GM18907 (cell line): ENCODE results near the gene CCNY.
A peak's percentile ranks its signal among the peaks of the same experiment; 100 is the strongest.
"Not testable (repeated sequence)": the region's sequence is repeated elsewhere in the genome, so short reads cannot be mapped to it uniquely, and the experiment has no call there.

Experiments
- ATAC-seq: cut with Tn5 transposase; IDR thresholded peaks from one replicate; pipeline ENCODE4 v1.9.1; 2021; ENCODE audit warnings: mild to moderate bottlenecking, moderate library complexity; ENCODE audit not compliant: unreplicated experiment

The CCNY gene

DNA sequence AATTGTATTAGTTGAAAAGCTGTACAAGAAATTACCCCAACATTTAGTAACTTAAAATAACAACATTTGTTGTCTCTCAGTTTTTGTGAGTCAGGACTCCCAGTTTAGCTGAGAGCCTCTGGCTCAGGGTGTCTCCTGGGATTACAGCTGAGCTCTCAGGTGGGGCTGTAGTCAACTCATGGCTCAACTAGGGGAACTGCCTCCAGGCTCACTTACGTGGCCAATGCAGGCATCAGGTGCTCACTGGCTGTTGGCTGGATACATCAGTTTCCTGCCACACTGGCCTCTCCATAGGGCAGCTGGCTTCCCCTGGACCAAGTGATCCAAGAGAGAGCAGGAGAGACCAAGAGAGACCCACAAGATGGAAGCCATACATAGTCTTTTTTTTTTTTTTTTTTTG is 17.5 kb downstream of the CCNY start:
- ATAC-seq: peak; percentile 41

- ATAC-seq: not testable (repeated sequence)
Observed at GRCh38 chr10:35354257-35354656, 17.9 kb downstream of the CCNY start.

GRCh38 chr10:35355971-35356724 is 19.8 kb downstream of the CCNY start:
- peak; percentile 56 for ATAC-seq

DNA sequence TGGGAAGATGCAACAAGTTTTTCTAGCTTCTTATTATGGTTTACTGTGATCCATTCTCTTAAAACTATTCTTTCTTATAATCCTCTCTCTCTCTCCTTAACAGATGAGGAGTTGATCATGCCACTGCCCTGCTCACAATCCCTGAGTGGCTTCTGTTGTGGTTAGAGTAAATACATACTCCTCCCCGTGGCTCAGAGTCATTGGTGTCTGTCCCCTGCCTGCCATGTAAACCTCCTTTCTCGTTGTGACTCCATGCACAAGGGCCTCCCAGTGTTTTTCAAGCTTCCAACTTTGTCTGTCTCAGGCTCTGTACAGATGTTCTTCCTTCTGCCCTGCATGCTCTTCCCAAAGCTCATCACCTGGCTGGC is 20.4 kb downstream of the CCNY start:
- ATAC-seq: no peak

- no peak for ATAC-seq
Observed at GRCh38 chr10:35359056-35359455, 22.7 kb downstream of the CCNY start.

- no peak for ATAC-seq
Observed at GRCh38 chr10:35359873-35360272, 23.6 kb downstream of the CCNY start.

GRCh38 chr10:35362701-35363350 is 26.5 kb downstream of the CCNY start:
- no peak for ATAC-seq

DNA sequence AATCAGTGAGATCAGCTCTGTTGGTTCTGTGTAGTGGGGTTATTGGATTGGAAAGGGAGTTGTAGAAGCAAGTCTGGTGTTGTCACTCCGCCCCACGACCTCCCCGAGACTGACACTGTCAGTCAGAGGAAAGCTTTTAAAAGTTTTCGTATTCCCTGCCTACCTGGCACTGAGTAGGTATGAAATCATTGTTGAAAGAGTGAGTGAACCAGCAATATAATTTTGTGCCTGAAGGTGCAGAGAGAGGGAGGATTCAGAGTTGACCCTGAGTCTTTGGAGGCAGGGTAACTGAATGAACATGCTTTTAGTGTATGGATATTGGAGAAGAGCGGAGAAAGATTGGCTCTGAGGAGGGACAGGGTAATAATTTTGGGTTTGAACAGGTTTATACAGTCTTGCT is 27.3 kb downstream of the CCNY start:
- ATAC-seq: no peak

DNA sequence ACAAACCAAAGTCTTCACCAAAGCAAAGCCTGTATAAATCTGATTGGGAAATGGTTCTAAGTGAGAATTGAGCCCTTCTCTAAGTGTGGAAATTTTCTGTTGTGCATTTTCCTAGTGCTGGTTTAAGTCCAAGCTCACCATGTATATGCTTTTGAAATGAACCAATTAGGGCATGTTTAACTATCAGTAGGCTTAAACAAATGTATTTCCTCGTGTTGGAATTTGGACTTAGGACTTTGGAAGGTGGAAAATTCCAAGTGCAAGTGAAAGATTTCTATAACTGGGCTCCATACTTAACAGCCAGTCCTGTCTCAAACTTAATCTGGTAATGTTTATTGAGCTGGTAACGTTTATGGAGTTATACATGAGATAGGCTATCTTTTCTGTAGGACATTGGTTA is 28.5 kb downstream of the CCNY start:
- ATAC-seq: no peak

DNA sequence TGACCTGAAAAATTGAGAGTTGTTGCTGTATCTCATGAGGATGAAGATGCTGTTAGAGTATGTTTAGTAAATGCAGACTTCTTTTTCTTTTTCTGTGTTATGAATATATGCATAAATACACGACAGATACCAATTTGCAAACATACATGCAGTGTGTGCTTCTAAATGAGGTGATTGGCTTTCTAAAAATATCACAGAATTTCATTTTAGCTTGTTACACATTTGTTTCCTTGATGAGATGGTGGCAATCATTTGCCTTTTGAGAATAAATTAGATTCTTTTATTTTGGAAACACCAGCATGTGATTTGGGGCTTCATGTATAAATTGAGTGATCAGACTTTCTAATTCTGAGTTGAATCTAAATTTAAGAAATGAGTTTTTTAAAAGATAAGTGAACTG is 29.7 kb downstream of the CCNY start:
- no peak for ATAC-seq

GRCh38 chr10:35367107-35367859 is 31.0 kb downstream of the CCNY start:
- no peak for ATAC-seq

- ATAC-seq: no peak
Observed at GRCh38 chr10:35367982-35368381, 31.7 kb downstream of the CCNY start.

DNA sequence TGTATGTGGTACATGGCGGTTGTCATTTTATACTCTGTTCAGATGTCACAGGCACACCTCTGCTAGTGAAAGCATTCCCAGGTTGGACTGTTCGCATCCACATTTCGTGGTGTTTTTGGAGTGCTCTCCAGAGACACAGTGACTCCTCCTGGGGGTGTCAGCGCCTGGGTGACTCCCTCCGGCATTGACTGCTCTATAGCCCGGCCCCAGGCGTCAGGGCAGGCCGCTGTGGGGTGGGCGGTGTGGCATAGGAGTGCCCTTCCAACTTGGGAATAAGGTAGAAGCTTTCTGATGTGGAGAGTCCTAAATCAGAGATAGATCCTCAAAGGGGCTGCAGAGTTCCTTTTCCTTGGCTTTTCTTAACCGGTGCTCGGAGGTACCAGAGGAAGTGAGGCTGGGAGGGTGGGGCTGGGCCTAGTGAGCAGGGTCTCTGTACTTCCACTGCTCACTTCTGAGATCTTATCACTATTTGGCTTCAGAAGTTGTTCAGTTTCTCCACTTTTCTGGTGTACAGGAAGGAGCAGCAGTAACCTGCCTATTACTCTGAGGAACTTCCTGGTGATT is 32.3 kb downstream of the CCNY start:
- no peak for ATAC-seq

DNA sequence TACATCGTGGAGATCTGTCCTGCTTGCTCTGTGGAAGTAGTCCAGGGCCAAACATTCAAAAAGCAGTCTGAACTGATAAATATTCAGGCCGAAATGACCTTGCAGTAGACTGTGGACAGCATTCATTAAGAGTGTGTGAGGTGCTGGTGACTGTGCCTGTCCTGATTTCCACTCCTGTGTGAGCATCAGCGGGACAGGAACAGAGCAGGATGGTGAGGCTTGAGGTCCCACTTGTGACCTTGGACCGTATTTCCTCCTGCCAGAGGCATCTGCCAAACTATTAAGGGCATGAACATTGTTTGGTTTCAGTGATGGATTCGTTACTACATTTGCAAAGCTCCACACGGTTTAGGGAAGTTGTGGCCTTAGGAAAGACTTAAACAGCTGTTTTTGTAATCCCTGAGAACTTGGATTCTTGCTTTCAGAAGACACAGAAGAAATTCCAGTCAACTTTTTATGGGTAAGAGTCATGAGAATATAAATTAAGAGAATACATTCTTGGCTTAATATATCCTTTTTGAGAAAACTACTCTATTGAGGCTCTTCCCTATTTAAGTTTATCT is 32.8 kb downstream of the CCNY start:
- no peak for ATAC-seq

GRCh38 chr10:35371731-35372130 is 35.4 kb downstream of the CCNY start:
- ATAC-seq: no peak

DNA sequence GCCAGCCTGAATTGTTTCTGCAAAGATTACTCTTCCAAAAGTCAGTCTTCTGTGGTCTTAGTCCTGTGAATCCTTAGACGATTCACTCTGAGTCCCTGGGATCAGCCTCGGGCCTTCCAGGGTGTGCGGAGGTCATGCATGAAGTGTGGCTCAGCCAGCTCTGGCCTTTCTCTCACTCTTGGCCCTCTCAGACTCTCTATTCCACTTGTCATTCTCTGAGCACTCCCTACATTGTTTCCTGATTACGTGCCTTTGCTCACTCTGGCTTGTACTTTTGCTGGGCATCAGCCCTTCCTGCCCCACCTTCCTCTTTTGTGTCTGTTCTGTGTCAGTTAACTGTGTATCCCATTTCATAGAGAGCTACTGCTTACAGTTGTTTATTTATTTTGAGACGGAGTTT is 36.0 kb downstream of the CCNY start:
- ATAC-seq: no peak

DNA sequence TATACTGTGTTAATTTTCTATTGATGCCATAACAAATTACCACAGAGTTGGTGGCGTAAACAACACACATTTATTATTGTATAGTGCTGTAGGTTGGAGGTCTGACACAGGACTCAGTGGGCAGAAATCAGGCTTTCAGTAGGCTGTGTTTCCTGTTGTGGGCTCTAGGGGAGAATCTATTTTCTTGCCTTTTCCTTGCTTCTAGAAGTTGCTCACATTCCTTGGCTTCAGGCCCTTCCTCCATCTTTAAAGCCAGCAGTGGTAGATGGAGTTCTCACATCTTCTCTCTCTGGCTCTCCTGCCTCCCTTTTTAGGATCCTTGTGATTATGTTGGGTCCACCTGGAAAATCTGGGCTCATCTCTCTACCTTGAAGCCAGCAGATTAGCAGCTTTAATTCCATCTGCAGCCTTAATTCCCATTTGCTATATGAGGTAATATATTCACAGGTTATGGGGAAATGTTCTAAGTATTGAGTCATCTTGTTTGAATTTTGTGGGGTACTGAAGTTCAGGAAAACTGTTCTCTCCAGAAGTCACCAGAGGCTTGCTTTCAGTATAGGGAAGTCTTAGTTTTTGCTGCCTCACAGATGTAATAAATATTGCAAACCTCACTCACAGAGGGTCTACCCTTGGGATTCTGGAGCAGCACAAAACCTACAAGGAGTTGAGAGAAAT is 38.9 kb downstream of the CCNY start:
- no peak for ATAC-seq

DNA sequence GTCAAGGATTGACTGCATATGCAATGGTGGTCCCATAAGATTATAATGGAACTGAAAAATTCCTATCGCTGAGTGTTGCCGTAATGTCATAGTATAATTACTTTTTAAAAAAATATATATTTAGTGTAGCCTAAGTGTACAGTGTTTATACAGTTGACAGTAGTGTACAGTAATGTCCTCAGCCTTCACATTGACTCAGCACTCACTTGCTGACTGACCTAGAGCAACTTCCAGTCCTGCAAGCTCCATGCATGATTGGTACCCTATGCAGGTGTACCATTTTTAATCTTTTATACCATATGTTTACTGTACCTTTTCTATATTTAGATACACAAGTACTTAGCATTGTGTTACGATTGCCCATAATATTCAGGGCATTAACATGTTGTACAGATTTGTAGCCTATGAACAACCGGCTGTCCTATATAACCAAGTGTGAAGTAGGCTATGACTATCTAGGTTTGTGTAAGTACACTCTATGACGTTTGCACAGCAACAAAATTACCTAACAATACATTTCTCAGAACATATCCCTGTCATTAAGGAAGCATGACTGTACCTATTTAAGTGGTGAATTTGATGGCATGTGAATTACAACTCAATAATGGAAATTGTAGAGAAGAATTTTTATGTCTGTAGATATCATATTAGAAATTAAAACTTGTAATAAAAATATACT is 40.9 kb downstream of the CCNY start:
- no peak for ATAC-seq

GRCh38 chr10:35378541-35379210 is 42.4 kb downstream of the CCNY start:
- peak; percentile 29 for ATAC-seq
